Glutamatergic neuron (in vitro differentiated cells): ENCODE data around the gene ATP6V0C. TPM values are rescaled to one million over a fixed set of nuclear protein-coding genes. Genes with fewer than 3 reads are reported as not detected.

Experiments used
- DNase-seq: peaks from one replicate; pipeline ENCODE4 v3.0.0; 2022
- H3K27ac Mint-ChIP-seq: one replicate; pipeline ENCODE4 v1.8.0; 2020; ENCODE audit warnings: mild to moderate bottlenecking, mixed read lengths, inconsistent platforms; ENCODE audit not compliant: unreplicated experiment
- H3K27me3 Mint-ChIP-seq: one replicate; pipeline ENCODE4 v1.8.0; 2020; ENCODE audit warnings: mild to moderate bottlenecking, moderate library complexity, mixed read lengths, inconsistent platforms; ENCODE audit not compliant: unreplicated experiment
- H3K36me3 Mint-ChIP-seq: one replicate; pipeline ENCODE4 v1.8.0; 2020; ENCODE audit warnings: mild to moderate bottlenecking, mixed read lengths, inconsistent platforms; ENCODE audit not compliant: unreplicated experiment
- H3K4me1 Mint-ChIP-seq: one replicate; pipeline ENCODE4 v1.8.0; 2020; ENCODE audit warnings: mild to moderate bottlenecking, low read depth, mixed read lengths, inconsistent platforms; ENCODE audit not compliant: unreplicated experiment
- H3K4me3 Mint-ChIP-seq: one replicate; pipeline ENCODE4 v1.8.0; 2020; ENCODE audit warnings: mild to moderate bottlenecking, mixed read lengths, inconsistent platforms; ENCODE audit not compliant: unreplicated experiment
- H3K9me3 Mint-ChIP-seq: one replicate; pipeline ENCODE4 v1.8.0; 2020; ENCODE audit warnings: mild to moderate bottlenecking, moderate library complexity, mixed read lengths, inconsistent platforms; ENCODE audit not compliant: unreplicated experiment
- CTCF ChIP-seq: fragments of 200-600 bp; sonication (generic); IDR thresholded peaks from one replicate; pipeline ENCODE4 v1.5.0; 2021; ENCODE audit not compliant: partially characterized antibody, unreplicated experiment
- total RNA-seq: library from RNA; stranded (reverse); fragmentation: NEBNext Ultra II Directional; extraction: Animal tissue kit (Norgen Biotek cat#: 25700); gene quantifications from one replicate; pipeline ENCODE4 v1.2.1, GENCODE V29; 2021; ENCODE audit not compliant: unreplicated experiment

Gene ATP6V0C
- total RNA-seq, 1 donor from 2014 or later: 274 TPM

GRCh38 chr16:2483939-2484897, 29.5 kb upstream of the ATP6V0C start:
- Mint-ChIP-seq H3K27me3 (peaks cover 10% of the 10 kb centered on the region), H3K4me3 (no peak overlapping the region), H3K4me1 (peaks cover 27% of the 10 kb centered on the region), H3K36me3 (no peaks in the 10 kb centered on the region), H3K9me3 (peaks cover 9% of the 10 kb centered on the region), H3K27ac (no peak overlapping the region)
- TF ChIP-seq CTCF: no peak
- DNase-seq: no peak

GRCh38 chr16:2484898-2485508, 28.7 kb upstream of the ATP6V0C start:
- Mint-ChIP-seq H3K4me1 (peaks cover 32% of the 10 kb centered on the region), H3K27ac (no peak overlapping the region), H3K27me3 (peaks cover 12% of the 10 kb centered on the region), H3K4me3 (peak overlapping the region; percentile 46), H3K9me3 (peaks cover 9% of the 10 kb centered on the region), H3K36me3 (no peaks in the 10 kb centered on the region)
- DNase-seq: no peak
- no peak for TF ChIP-seq CTCF

GRCh38 chr16:2485811-2486507, 27.8 kb upstream of the ATP6V0C start:
- no peak overlapping the region for H3K4me3 Mint-ChIP-seq
- H3K27ac Mint-ChIP-seq: no peak overlapping the region
- peaks cover 12% of the 10 kb centered on the region for H3K27me3 Mint-ChIP-seq
- TF ChIP-seq CTCF: no peak
- H3K36me3 Mint-ChIP-seq: no peaks in the 10 kb centered on the region
- peaks cover 32% of the 10 kb centered on the region for H3K4me1 Mint-ChIP-seq
- peaks cover 9% of the 10 kb centered on the region for H3K9me3 Mint-ChIP-seq
- no peak for DNase-seq

- Mint-ChIP-seq H3K27ac (peak overlapping the region; percentile 15), H3K4me1 (peaks cover 28% of the 10 kb centered on the region), H3K27me3 (peaks cover 12% of the 10 kb centered on the region), H3K9me3 (peaks cover 7% of the 10 kb centered on the region), H3K4me3 (peak overlapping the region; percentile 27), H3K36me3 (no peaks in the 10 kb centered on the region)
- no peak for TF ChIP-seq CTCF
- DNase-seq: peak; percentile 21
Observed at GRCh38 chr16:2486645-2487516, 26.9 kb upstream of the ATP6V0C start.
